Tongue (tissue), 2 donors: ENCODE measurements around the gene ART1. TPM values are rescaled to one million over a fixed set of nuclear protein-coding genes. Genes with fewer than 3 reads are reported as not detected.

ENCODE experiments used
- small RNA-seq: library from RNA; depleted of rRNA; stranded (forward); fragments of <200 nt; gene quantifications from one replicate; pipeline ENCODE3, GENCODE V24; 2014; ENCODE audit warnings: low replicate concordance
- total RNA-seq: library from RNA; depleted of rRNA; stranded (reverse); fragments of >200 nt; gene quantifications from one replicate; pipeline ENCODE4 v1.2.3, GENCODE V29; 2014

The ART1 gene
- total RNA-seq, 1 donor from 2014 or later, result 4.2 TPM

Small RNA genes lying within 50 kb of the gene (small RNA-seq; reads per million reads assigned to genes)
- not detected for gene RF00019

Other genes starting within 250 kb of the ART1 start
- 3.6 TPM for gene ART5, start 3.1 kb upstream of the ART1 start, total RNA-seq
- gene CHRNA10, start 26.3 kb downstream of the ART1 start, total RNA-seq, result not detected
- gene NUP98, start 152.4 kb downstream of the ART1 start, total RNA-seq, result 138 TPM
- 12.6 TPM for gene PGAP2, start 163.4 kb downstream of the ART1 start, total RNA-seq
- 17.2 TPM for gene RHOG, start 195.8 kb downstream of the ART1 start, total RNA-seq
- gene STIM1, start 210.5 kb downstream of the ART1 start, total RNA-seq, result 71.0 TPM